RWPE1 (cell line): ENCODE results near the gene VPREB1.
A peak's percentile ranks its signal among the peaks of the same experiment; 100 is the strongest.

Experiments
- CTCF ChIA-PET: fragments of 350-600 bp; sonication (Branson Sonifier 250); formaldehyde crosslinking; extraction: SDS; loops from one replicate; lab custom pipeline; 2021; lab: Yijun Ruan, JAX
- POLR2A ChIA-PET: fragments of 400-600 bp; formaldehyde crosslinking; extraction: SDS; loops from one replicate; lab custom pipeline; 2020; ENCODE audit warnings: antibody characterized with exemption; ENCODE audit not compliant: low non-redundant PET; lab: Yijun Ruan, JAX
- DNase-seq: peaks from one replicate; pipeline ENCODE4 v3.0.0; 2012; ENCODE audit warnings: low spot score
- H3K27ac ChIP-seq: fragments of 450-650 bp; 2 replicates; pipeline ENCODE4 v1.5.1; 2017
- CTCF ChIP-seq: fragments of 450-650 bp; conservative IDR thresholded peaks from 2 replicates; pipeline ENCODE4 v1.5.1; 2017; ENCODE audit warnings: low read depth, mild to moderate bottlenecking

VPREB1 gene

GRCh38 chr22:22198751-22199150 is 45.8 kb upstream of the VPREB1 start:
- CTCF ChIA-PET = no interaction called here
- no peak overlapping the region for H3K27ac ChIP-seq
- DNase-seq = no peak
- TF ChIP-seq CTCF = no peak
- POLR2A ChIA-PET = no interaction called here

DNA sequence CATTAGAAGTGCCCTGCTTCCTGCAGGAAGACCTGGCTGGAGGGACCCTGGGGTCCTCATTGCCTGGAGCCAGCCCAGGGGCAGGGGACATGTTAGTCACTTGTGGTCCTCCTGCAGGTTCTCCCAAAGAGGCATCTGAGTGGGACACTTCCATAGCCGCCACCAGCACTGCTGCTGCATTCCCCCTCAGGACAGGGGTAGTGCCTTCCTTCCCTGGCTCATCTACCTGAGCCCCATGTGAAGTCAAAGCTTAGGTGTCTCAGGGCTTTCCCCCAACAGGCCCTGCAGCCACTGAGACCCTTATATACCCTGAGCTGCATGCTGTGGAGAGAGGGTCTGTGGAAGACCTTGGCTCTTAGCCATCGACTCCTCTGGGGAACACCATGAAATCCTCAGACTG is 45.0 kb upstream of the VPREB1 start:
- ChIA-PET POLR2A (no interaction called here), CTCF (interaction anchor here (1.2 kb wide), 1 partner anchor 143 kb away, joined by 3 read pairs; no protein-coding TSS in a partner anchor)
- no peak for TF ChIP-seq CTCF
- H3K27ac ChIP-seq = no peak overlapping the region
- no peak for DNase-seq

GRCh38 chr22:22200569-22201184 is 43.9 kb upstream of the VPREB1 start:
- ChIA-PET CTCF (interaction anchor here (0.5 to 1.5 kb wide), 7 partner anchors 16 to 190 kb away, joined by 3 to 7 read pairs (median 4); no protein-coding TSS in a partner anchor), POLR2A (no interaction called here)
- no peak overlapping the region for H3K27ac ChIP-seq
- no peak for TF ChIP-seq CTCF
- no peak for DNase-seq

DNA sequence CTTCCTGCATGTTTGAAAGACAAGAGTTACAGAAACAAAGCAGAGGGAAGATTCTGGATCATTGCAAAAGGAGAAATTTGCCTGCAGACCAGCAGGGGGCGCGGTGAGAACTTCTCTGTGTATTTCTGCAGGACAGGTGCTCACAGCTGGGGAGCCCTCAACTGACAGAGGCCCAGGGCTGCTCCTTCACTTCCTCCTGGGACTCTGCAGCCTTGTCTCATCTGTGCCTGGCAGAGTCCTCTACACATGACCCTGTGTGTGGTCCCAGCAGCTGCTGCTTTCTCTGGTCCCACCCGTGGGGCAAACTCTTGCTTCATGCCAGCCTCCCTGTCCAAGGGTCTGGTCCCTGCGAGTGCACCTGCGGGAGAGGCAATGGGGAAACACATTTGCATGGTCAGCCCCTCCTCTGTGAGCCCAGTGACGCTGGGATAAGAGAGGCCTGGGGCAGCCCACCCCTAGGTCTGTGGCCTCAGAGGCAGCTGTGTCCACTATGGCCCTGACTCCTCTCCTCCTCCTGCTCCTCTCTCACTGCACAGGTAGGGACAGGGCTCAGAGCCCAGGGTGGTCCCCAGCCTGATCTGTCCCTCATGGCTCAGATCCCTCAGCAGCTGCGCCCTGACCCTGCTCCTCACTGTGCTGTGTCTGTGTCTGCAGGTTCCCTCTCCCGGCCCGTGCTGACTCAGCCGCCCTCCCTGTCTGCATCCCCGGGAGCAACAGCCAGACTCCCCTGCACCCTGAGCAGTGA is 43.2 kb upstream of the VPREB1 start:
- POLR2A ChIA-PET = no interaction called here
- DNase-seq = peak; percentile 23
- peak; percentile 84 for TF ChIP-seq CTCF
- CTCF ChIA-PET = interaction anchor here (0.5 to 1.5 kb wide), 7 partner anchors 15 to 191 kb away, joined by 3 to 7 read pairs (median 4); no protein-coding TSS in a partner anchor
- H3K27ac ChIP-seq = no peak overlapping the region

DNA sequence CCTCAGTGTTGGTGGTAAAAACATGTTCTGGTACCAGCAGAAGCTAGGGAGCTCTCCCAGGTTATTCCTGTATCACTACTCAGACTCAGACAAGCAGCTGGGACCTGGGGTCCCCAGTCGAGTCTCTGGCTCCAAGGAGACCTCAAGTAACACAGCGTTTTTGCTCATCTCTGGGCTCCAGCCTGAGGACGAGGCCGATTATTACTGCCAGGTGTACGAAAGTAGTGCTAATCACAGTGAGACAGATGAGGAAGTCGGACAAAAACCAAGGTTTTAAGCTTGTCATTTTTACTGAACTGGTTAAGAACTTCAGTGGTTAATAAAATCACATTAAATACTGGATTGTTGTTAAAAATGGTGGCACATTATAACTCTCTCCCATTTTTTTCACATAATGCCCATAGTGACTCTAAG is 42.6 kb upstream of the VPREB1 start:
- H3K27ac ChIP-seq = no peak overlapping the region
- POLR2A ChIA-PET = no interaction called here
- DNase-seq = no peak
- TF ChIP-seq CTCF = no peak
- CTCF ChIA-PET = interaction anchor here (0.5 to 1.5 kb wide), 3 partner anchors 16 to 91 kb away, joined by 4 to 6 read pairs (median 4); no protein-coding TSS in a partner anchor

DNA sequence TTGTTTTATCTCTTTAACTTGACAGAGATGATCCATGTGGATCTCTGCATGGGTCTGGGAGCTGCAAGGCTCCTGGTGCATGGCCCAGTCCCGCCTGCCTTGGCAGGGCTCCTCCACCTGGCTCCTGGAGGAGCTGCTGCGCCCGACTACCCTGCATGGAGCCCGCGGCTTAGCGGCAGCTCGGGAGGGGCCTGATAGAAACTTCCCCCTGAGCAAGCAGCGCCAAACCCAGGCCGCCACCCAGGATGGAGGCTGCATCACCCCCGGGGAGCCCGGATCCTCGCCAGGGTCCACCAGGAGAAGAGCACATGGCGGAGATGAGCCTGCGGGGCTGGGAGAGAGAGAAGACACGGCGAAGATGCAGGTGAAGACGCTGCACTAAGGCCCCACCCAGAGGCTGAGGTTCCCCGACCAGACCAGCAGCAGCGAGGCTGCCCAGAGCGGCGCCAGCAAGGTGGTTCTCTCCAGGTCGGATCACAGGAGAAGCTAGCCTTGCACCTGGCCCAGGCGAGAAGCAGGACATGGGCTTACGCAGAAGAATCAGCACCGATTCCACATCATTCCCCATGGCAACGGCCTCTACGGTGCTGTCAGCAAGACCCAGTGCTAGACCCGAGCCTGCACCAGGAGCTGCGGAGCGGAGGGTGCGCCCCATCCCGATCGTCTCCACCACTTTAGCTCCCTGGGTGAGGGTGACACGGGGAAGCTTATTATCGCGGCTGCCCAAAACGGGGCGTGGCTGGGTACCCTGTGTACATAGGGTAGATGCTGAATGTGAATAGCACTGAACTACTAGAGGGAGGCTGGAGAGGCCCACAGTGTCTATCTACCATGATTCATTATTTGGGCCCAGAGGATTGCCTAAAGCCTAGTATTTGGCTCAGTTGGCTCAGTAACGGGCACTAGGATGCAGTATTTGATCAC is 41.3 kb upstream of the VPREB1 start:
- no peak for TF ChIP-seq CTCF
- ChIA-PET CTCF (interaction anchor here (0.6 to 1.6 kb wide), 2 partner anchors 8 to 269 kb away, joined by 3 to 4 read pairs; no protein-coding TSS in a partner anchor), POLR2A (no interaction called here)
- no peak overlapping the region for H3K27ac ChIP-seq
- no peak for DNase-seq
